ENCODE data around the gene MOG.

MOG gene

DNA sequence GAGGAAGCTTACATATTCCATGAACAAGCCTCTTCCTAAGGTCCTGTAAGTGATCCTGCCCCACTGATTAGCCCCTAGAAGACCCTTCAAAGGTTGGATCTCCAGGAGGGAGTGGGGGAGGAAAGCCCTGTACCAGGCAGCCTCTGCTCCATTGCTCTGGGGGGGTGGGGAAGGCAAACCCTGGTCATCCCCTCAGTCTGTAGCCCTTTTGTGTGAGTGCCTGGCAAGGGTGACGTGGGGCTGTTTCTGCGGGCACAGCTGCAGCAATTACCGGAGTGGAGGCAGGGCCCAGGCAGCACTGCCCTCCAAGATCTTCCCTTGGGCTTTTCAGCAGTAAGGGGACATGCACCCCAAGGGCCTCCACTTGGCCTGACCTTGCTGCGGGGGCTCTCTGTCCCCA, at the start of gene MOG:
TSS of gene MOG (plus strand) at position 295 of the 400 bp plus-strand sequence. CDS start 118 bp downstream, outside the sequence.
- no peak for DNase-seq (ENCODE audit: low spot score)

DNA sequence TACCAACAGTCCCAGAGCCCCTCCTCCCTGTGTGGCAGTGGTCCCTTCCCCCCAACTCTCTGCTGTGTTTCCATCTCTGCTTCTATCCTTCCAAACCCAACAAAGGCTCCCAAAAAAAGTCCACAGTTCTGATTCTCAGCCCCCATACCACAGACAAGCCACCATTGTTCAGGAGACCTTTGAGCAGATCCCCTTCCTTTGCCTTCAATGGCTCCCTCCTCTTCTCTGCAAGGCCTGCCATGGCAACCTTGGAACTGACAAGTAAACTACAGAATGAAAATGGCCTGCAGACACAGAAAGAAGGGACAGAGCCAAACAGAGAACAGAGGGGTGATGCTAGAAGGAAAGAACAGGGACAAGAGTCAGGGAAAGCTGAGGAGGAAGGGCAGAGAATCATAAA, 48.8 kb upstream of the MOG start:
- no peak for DNase-seq (ENCODE audit: low spot score)

DNA sequence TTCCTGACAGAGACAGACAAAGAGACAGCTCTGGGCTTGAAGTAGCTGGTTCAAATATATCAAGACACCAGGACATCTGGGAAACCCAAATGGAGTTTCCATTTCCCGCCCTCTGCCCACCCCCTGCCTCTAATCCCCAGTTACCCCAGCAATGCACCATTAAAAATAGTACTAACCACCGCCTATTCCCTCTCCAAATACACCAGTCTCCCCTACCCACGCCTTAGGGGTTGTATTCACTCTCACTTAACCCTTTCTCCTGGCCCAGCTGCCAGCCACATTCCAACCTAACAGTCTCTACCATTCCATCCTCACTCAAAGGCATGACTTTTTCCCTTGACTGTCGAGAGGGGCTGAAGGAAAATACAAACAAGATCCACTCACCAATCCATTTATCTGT, 46.4 kb upstream of the MOG start:
- DNase-seq (ENCODE audit: low spot score), result no peak

DNA sequence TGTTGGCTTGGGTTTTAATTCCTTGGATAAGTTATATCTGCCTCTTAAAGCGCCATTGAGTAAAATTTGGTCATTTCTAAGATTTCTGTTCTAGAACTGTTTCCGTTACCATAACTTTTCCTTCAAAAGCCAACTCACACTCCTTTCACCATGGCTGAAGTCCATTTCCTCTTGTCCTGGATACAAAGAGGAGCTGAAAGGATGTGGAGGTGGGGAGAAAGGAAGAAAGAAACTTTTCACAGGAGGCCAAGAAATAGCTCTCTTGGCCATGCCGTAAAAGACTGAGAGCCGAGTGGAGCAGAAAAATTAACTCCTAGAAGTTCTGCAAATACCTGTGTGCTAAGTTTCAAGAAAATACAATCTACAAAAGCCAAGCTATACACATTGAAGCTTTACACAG, 45.5 kb upstream of the MOG start:
- no peak for DNase-seq (ENCODE audit: low spot score)

DNA sequence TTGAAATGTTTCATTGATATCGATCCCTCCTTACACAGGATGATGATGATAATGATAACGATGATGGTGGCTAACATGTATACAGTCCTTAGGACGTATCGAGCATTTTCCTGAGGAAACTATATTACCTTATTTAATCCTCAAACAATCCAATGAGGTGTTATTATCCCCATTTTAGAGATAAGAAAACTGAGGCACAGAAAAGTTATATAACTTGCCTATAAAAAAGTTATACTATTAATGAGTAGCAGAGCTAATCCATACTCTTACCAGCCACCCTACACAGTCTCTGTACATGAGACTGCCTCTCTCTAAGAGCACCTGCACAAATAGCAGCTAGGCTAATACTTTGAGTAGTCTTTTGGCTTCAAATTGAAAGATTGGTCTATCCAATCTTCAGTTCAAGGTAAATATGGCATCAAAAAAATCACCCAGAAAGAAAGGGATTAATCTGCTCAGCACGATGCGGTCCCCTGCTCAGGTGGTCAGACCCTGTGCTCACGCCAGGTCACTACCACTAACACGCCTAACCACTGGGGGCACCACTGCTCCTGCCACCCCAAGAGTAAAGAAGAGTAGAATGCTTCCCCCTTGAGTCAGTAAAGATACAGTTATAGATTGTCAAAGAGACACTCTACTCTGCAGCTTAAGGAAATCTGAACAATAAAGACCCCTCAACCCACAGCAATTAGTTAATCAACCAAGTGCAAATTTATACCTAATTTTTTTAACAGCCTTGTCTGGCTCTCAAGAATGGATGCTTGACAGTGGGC, 38.9 kb upstream of the MOG start:
- DNase-seq (ENCODE audit: low spot score), result no peak

- no peak for DNase-seq (ENCODE audit: low spot score)
These were observed 37.2 kb upstream of the MOG start for GRCh38 chr6:29619578-29620160.

DNA sequence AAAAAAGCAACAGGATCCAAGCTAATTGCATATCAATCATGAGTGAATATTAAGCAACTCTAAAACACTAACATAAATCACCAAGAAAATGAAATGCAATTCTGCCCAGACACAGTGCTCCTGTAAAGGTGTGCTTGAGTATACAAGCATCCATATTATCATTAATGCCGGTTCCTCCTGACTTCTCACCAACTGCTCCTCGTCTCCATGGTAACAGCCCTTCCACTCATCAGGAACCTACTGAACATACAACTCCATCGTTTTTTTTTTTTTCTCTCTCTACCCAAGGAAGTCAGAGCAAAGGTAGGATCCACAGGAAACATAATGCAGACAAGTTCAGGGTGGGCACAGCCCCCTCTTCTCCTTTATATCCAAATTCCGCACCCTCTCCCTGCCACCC, 36.3 kb upstream of the MOG start:
- no peak for DNase-seq (ENCODE audit: low spot score)

GRCh38 chr6:29624520-29624961, 32.4 kb upstream of the MOG start:
- DNase-seq (ENCODE audit: low spot score), result no peak

GRCh38 chr6:29625337-29625930, 31.5 kb upstream of the MOG start:
- DNase-seq (ENCODE audit: low spot score), result no peak

DNA sequence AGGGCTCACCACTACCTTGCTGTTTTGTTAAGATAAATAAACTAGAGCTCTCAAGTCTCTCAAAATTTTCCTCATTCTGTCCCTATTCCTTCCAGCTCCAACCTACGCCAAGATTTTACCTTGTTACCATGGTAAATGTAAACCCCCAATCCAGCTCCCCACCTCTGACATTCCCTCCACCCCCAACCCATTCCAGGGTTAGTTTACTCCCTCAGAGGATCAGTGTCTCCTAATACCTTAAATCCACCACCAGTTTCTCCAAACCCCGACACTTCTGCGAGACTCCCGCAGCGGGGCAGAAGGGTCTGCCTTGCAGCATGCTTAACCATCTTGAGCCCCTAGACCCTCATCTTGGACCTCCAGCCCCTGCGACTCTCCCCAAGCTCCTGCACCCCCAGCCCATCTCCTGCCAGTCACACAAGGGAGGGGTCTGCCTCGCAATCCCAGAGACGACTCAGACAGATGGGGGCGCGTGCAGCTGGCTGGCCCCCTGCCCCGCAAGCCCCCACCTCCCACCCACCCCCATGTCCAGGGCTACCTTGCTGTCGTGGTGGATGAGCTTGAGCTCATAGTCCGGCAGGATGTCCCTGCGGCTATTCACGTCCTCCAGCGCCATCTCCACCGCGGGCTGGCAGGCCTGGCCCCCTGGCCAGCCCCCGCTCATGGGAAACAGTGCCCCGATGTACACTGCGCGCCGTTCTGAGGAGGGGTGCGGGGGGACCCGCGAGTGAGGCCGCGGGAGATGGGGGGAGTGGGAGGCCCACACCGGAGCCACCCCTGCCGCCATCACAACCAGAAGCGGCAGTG, 29.7 kb upstream of the MOG start:
- DNase-seq (ENCODE audit: low spot score), result no peak

DNA sequence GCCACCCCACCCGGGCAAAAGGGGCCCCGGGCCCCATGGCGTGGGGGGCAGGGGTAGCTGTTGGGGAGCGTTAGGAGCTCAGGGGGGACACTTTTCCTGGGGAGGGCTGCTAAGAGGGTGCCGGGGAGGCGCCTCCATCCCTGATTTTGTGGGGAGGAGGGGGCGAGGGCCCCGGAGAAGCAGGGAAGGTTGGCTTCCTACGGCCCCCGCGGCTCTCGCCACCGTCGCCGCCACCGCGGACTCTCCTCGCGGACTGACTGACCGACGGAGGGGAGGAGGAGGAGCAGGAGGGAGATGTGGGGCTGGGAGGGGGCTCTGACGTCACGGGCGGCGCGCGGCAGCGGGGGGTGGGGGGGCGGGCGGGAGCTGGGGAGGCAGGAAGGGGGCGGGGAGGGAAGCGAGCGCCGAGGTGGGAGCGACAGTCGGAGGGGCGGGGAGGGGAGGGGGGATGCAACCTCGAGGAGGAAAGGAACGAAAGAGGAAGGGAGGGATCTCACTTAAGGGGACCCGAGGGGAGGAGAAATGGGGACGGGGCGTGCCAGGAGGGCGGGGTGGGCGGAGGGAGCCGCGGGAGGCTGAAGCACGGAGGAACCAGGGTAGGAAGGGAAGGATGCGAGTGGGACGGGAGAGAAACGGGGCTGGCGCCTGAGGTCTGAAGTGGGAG, 29.0 kb upstream of the MOG start:
- DNase-seq (ENCODE audit: low spot score), result peak; percentile 66

DNA sequence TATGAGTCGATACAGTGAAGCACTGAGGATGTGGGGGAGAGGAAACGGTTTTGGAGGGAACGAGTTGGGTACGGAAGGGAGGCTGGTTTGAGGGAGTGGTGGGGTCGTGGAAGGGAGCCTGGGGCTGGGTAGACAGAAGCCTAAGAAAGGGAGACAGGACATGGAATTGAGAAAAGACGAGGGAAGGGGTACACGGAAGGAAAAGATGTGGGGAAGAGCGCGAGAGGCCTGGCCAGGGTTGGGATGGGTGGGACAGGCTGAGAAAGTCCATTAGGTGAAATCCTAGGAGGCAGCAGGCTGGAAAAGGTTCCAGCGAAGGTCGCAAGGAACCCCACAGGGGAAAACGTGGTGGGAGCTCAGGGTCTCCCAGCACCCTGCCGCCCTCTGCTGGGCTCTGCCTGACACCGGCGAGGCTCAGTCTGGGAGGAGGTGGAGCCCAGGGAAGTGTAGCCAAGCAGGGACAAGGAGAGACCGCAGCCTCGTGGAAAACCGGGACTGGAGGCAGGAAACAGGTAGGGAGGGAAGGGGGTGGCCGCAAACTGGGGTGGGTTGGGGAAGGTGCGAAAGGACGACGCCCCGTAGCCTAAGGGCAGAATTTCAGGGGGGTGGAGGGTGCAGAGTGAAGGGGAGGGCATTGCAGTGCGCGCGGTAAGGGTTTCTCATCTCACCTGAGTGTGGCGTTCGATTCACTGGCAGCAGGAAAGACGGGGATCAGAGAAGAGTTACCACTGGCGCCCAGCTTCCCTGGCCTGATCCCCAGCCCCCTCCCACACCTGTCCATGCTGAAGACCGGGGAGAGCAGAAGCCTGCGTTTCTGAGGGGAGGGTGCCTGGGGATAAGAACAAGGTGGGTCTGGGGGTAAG, 28.2 kb upstream of the MOG start:
- DNase-seq (ENCODE audit: low spot score), result peak; percentile 69

- DNase-seq (ENCODE audit: low spot score), result no peak
These were observed 27.3 kb upstream of the MOG start for GRCh38 chr6:29629571-29629970.

- no peak for DNase-seq (ENCODE audit: low spot score)
These were observed 26.6 kb upstream of the MOG start for GRCh38 chr6:29630315-29630714.

- DNase-seq (ENCODE audit: low spot score), result no peak
These were observed 25.6 kb upstream of the MOG start for GRCh38 chr6:29631209-29631810.

- DNase-seq (ENCODE audit: low spot score), result peak; percentile 64
These were observed 24.8 kb upstream of the MOG start for GRCh38 chr6:29631860-29632731.

GRCh38 chr6:29632789-29633533, 23.9 kb upstream of the MOG start, which contains the start of gene GABBR1:
Gene GABBR1 (minus strand): TSS chr6:29633183. CDS start chr6:29632385, 798 bp downstream.
- peak; percentile 88 for DNase-seq (ENCODE audit: low spot score)

DNA sequence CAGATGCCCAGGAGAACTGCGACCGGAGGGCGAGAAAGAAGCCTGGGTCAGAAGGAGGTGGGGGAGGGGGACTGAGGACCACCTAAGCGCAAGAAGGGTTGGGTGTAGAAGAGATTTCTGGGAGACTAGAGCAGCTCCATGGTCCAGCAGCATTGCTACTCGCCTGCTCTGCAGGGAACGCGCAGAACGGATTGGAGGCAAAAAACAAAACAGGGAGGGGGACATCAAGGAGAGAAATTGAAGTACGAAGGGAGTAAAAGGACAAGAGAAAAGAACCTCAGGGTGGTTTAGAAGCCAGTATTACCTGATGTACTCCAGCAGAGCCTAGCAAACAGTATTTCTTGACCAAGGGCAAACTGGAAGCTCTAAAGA, 23.4 kb upstream of the MOG start:
- no peak for DNase-seq (ENCODE audit: low spot score)

- DNase-seq (ENCODE audit: low spot score), result no peak
These were observed 19.6 kb upstream of the MOG start for GRCh38 chr6:29637247-29637646.

Measured in germinal center (tissue), 1 donor.